GM23248 (cell line): ENCODE data around the gene HES3. TPM values are rescaled to one million over a fixed set of nuclear protein-coding genes. Genes with fewer than 3 reads are reported as not detected.

ENCODE experiments used
- DNase-seq: peaks from one replicate; pipeline ENCODE4 v3.0.0-alpha.2; 2015
- H2AFZ ChIP-seq: fragments of 200-600 bp; sonication (generic); 2 replicates; pipeline ENCODE4 v1.6.1; 2016; ENCODE audit warnings: antibody characterized with exemption
- H3F3A ChIP-seq: fragments of 200-600 bp; sonication (generic); 2 replicates; pipeline ENCODE4 v1.6.1; 2016; ENCODE audit warnings: mild to moderate bottlenecking, antibody characterized with exemption, mixed run types; ENCODE audit not compliant: insufficient read depth
- H3K27ac ChIP-seq: fragments of 200-600 bp; sonication (generic); 2 replicates; pipeline ENCODE4 v1.5.1; 2016; ENCODE audit warnings: mild to moderate bottlenecking
- H3K27me3 ChIP-seq: fragments of 200-600 bp; sonication (generic); replicated peaks from 2 replicates; pipeline ENCODE4 v1.6.1; 2016; ENCODE audit warnings: mild to moderate bottlenecking; ENCODE audit not compliant: insufficient read depth
- H3K36me3 ChIP-seq: fragments of 200-600 bp; sonication (generic); 2 replicates; pipeline ENCODE4 v1.6.1; 2016; ENCODE audit warnings: low read depth, mild to moderate bottlenecking
- H3K4me1 ChIP-seq: fragments of 200-600 bp; sonication (generic); 2 replicates; pipeline ENCODE4 v1.6.1; 2016; ENCODE audit warnings: mild to moderate bottlenecking; ENCODE audit not compliant: insufficient read depth
- H3K4me2 ChIP-seq: fragments of 200-600 bp; sonication (generic); one replicate; pipeline ENCODE4 v1.6.1; 2016; ENCODE audit warnings: mild to moderate bottlenecking; ENCODE audit not compliant: unreplicated experiment
- H3K4me3 ChIP-seq: fragments of 200-600 bp; sonication (generic); 2 replicates; pipeline ENCODE4 v1.5.1; 2016; ENCODE audit warnings: mild to moderate bottlenecking
- H3K79me2 ChIP-seq: fragments of 200-600 bp; sonication (generic); 2 replicates; pipeline ENCODE4 v1.6.1; 2016; ENCODE audit warnings: mild to moderate bottlenecking; ENCODE audit not compliant: insufficient read depth
- H3K9ac ChIP-seq: fragments of 200-600 bp; sonication (generic); 2 replicates; pipeline ENCODE4 v1.6.1; 2016; ENCODE audit warnings: mild to moderate bottlenecking
- H3K9me2 ChIP-seq: fragments of 200-600 bp; sonication (generic); 2 replicates; pipeline ENCODE4 v1.6.1; 2016; ENCODE audit warnings: mixed run types, mild to moderate bottlenecking, moderate library complexity; ENCODE audit not compliant: insufficient read depth
- H3K9me3 ChIP-seq: fragments of 200-600 bp; sonication (generic); one replicate; pipeline ENCODE4 v1.6.1; 2017; ENCODE audit warnings: low read depth
- H4K20me1 ChIP-seq: fragments of 200-600 bp; sonication (generic); 2 replicates; pipeline ENCODE4 v1.6.0; 2016; ENCODE audit not compliant: insufficient read depth
- EZH2 ChIP-seq: fragments of 200-600 bp; sonication (generic); IDR thresholded peaks from 2 replicates; pipeline ENCODE4 v1.6.1; 2018; ENCODE audit warnings: antibody characterized with exemption, mild to moderate bottlenecking; ENCODE audit not compliant: insufficient read depth, poor library complexity, severe bottlenecking
- EZH2phosphoT487 ChIP-seq: fragments of 200-600 bp; sonication (generic); IDR thresholded peaks from 2 replicates; pipeline ENCODE4 v1.6.1; 2018; ENCODE audit warnings: antibody characterized with exemption, moderate library complexity, mild to moderate bottlenecking, low read depth; ENCODE audit not compliant: insufficient read depth
- WGBS, 2 experiments: methylation state at CpG; one replicate each; pipeline ENCODE4 v1.1.6; 2015 to 2017; ENCODE audit warnings: low lambda C conversion rate in 2 of 2, low coverage in 1 of 2; ENCODE audit errors: missing lambda C conversion rate in 2 of 2; 5-methylcytosine and 5-hydroxymethylcytosine counted together
- in situ Hi-C: fragments of 300-500 bp; cut with MboI; formaldehyde crosslinking; loops from 2 replicates; pipeline ENCODE4 v1.15.0; 2020
- polyA plus RNA-seq: library from polyadenylated mRNA; unstranded; fragments of >200 nt; fragmentation: Nextera tagmentation; extraction: Ambion mirVana; gene quantifications from 2 replicates; pipeline ENCODE4 v1.2.1, GENCODE V29; 2016
- total RNA-seq: library from RNA; depleted of rRNA; stranded (reverse); fragments of >200 nt; shearing (Covaris generic); gene quantifications from 2 replicates; pipeline ENCODE4 v1.2.3, GENCODE V29; 2014

The HES3 gene
- total and polyA plus RNA-seq, 2 experiments from 2014 or later: not detected

GRCh38 chr1:6270401-6270800, 26.4 kb downstream of the HES3 start:
- TF ChIP-seq EZH2: no peak
- TF ChIP-seq EZH2phosphoT487: no peak
- H3K4me2 ChIP-seq: no peak overlapping the region
- no peaks in the 10 kb centered on the region for H3K27me3 ChIP-seq
- H4K20me1 ChIP-seq: no peaks in the 10 kb centered on the region
- no peak overlapping the region for H3K27ac ChIP-seq
- H3K79me2 ChIP-seq: no peaks in the 10 kb centered on the region
- in situ Hi-C loops: no loop called here
- DNase-seq: no peak
- no peak overlapping the region for H2AFZ ChIP-seq
- H3F3A ChIP-seq: 0 out of 2 replicates have a peak, but pooled peaks cover 6% of the 10 kb centered on the region
- H3K9me3 ChIP-seq: no peaks in the 10 kb centered on the region
- no peak overlapping the region for H3K4me3 ChIP-seq
- no peak overlapping the region for H3K9ac ChIP-seq
- no peaks in the 10 kb centered on the region for H3K36me3 ChIP-seq
- WGBS, 2 experiments: 71 to 72% methylated on average over 8 of the region's 8 CpGs
- H3K4me1 ChIP-seq: peaks cover 17% of the 10 kb centered on the region
- H3K9me2 ChIP-seq: no peaks in the 10 kb centered on the region

- TF ChIP-seq EZH2 (no peak), EZH2phosphoT487 (no peak)
- Histone ChIP-seq H3K27ac (no peak overlapping the region), H3K9me3 (no peaks in the 10 kb centered on the region), H3K79me2 (no peaks in the 10 kb centered on the region), H3K4me1 (peaks cover 20% of the 10 kb centered on the region), H3K27me3 (no peaks in the 10 kb centered on the region), H3K4me2 (no peak overlapping the region), H3K9me2 (no peaks in the 10 kb centered on the region), H3K4me3 (no peak overlapping the region), H3K36me3 (no peaks in the 10 kb centered on the region), H4K20me1 (no peaks in the 10 kb centered on the region), H3K9ac (no peak overlapping the region), H2AFZ (no peak overlapping the region), H3F3A (0 out of 2 replicates have a peak, but pooled peaks cover 6% of the 10 kb centered on the region)
- 30 to 32% methylated on average over 4 of the region's 4 CpGs for WGBS, 2 experiments
- DNase-seq: no peak
- in situ Hi-C loops: no loop called here
These were observed 27.0 kb downstream of the HES3 start for GRCh38 chr1:6271006-6271405.

GRCh38 chr1:6271554-6271953, 27.6 kb downstream of the HES3 start:
- 52 to 58% methylated on average over 12 of the region's 12 CpGs for WGBS, 2 experiments
- H4K20me1 ChIP-seq: no peaks in the 10 kb centered on the region
- H2AFZ ChIP-seq: no peak overlapping the region
- H3K4me1 ChIP-seq: peaks cover 23% of the 10 kb centered on the region
- no peaks in the 10 kb centered on the region for H3K9me2 ChIP-seq
- DNase-seq: peak; percentile 42
- TF ChIP-seq EZH2phosphoT487 (no peak), EZH2 (no peak)
- H3K27me3 ChIP-seq: no peaks in the 10 kb centered on the region
- in situ Hi-C loops: no loop called here
- H3F3A ChIP-seq: 0 out of 2 replicates have a peak, but pooled peaks cover 6% of the 10 kb centered on the region
- no peak overlapping the region for H3K9ac ChIP-seq
- no peaks in the 10 kb centered on the region for H3K9me3 ChIP-seq
- H3K36me3 ChIP-seq: no peaks in the 10 kb centered on the region
- H3K27ac ChIP-seq: no peak overlapping the region
- no peaks in the 10 kb centered on the region for H3K79me2 ChIP-seq
- H3K4me2 ChIP-seq: no peak overlapping the region
- H3K4me3 ChIP-seq: no peak overlapping the region

GRCh38 chr1:6272452-6272851, 28.5 kb downstream of the HES3 start:
- TF ChIP-seq EZH2phosphoT487: no peak
- H3K4me2 ChIP-seq: no peak overlapping the region
- DNase-seq: no peak

GRCh38 chr1:6272868-6273267, 28.9 kb downstream of the HES3 start:
- H3K4me2 ChIP-seq: no peak overlapping the region
- H3F3A ChIP-seq: 0 out of 2 replicates have a peak, but pooled peaks cover under 1% of the 10 kb centered on the region
- 73 to 75% methylated on average over 6 of the region's 6 CpGs for WGBS, 2 experiments
- H3K79me2 ChIP-seq: no peaks in the 10 kb centered on the region
- in situ Hi-C loops: no loop called here
- no peaks in the 10 kb centered on the region for H3K9me3 ChIP-seq
- no peak overlapping the region for H3K4me3 ChIP-seq
- H3K27me3 ChIP-seq: no peaks in the 10 kb centered on the region
- no peak for TF ChIP-seq EZH2
- no peak for TF ChIP-seq EZH2phosphoT487
- H2AFZ ChIP-seq: no peak overlapping the region
- no peaks in the 10 kb centered on the region for H3K9me2 ChIP-seq
- no peak for DNase-seq
- no peak overlapping the region for H3K9ac ChIP-seq
- no peaks in the 10 kb centered on the region for H3K36me3 ChIP-seq
- no peaks in the 10 kb centered on the region for H4K20me1 ChIP-seq
- peaks cover 21% of the 10 kb centered on the region for H3K4me1 ChIP-seq
- H3K27ac ChIP-seq: no peak overlapping the region

More at GRCh38 chr1:6272452-6272851, 28.5 kb downstream of the HES3 start:
- Histone ChIP-seq H3K4me3 (no peak overlapping the region), H3K4me1 (peaks cover 25% of the 10 kb centered on the region), H3K79me2 (no peaks in the 10 kb centered on the region), H3K9me3 (no peaks in the 10 kb centered on the region), H2AFZ (no peak overlapping the region), H3K36me3 (no peaks in the 10 kb centered on the region), H3K27me3 (no peaks in the 10 kb centered on the region), H3K9ac (no peak overlapping the region), H3K27ac (no peak overlapping the region), H4K20me1 (no peaks in the 10 kb centered on the region), H3K9me2 (no peaks in the 10 kb centered on the region), H3F3A (0 out of 2 replicates have a peak, but pooled peaks cover 5% of the 10 kb centered on the region)
- WGBS, 2 experiments: 61 to 64% methylated on average over 9 of the region's 9 CpGs
- in situ Hi-C loops: no loop called here
